H1 (cell line): ENCODE results near the gene BCAS3. TPM values are rescaled to one million over a fixed set of nuclear protein-coding genes. Genes with fewer than 3 reads are reported as not detected.

Source experiments
- CTCF ChIA-PET: fragments of 300-600 bp; sonication (Branson Sonifier 250); formaldehyde crosslinking; loops from one replicate; lab custom pipeline; 2021; ENCODE audit not compliant: partially characterized antibody; lab: Charles Lee
- POLR2A ChIA-PET: fragments of 300-600 bp; sonication (Branson Sonifier 250); formaldehyde crosslinking; loops from one replicate; lab custom pipeline; 2021; ENCODE audit warnings: inconsistent platforms; ENCODE audit not compliant: partially characterized antibody; lab: Charles Lee
- DNase-seq, 2 experiments: peaks; one replicate each; pipeline versions ENCODE4 v3.0.0 to v3.0.0-alpha.2; 2010 to 2022; ENCODE audit warnings: low spot score in 2 of 2, low read depth in 1 of 2, mixed read lengths in 1 of 2
- FAIRE-seq: peaks from 2 replicates; lab custom pipeline; 2011; peaks lifted over from hg19 to GRCh38; lab: Jason Lieb, UNC
- H2AFZ ChIP-seq: 2 replicates; pipeline ENCODE4 v1.8.1; 2012; ENCODE audit warnings: low read length, inconsistent platforms
- H2AK5ac ChIP-seq: 2 replicates; pipeline ENCODE4 v1.6.1; 2013; ENCODE audit warnings: low read depth, low read length
- H2BK120ac ChIP-seq: replicated peaks from 2 replicates; pipeline ENCODE3; 2013; ENCODE audit warnings: low read depth, low read length, inconsistent platforms
- H2BK12ac ChIP-seq: 2 replicates; pipeline ENCODE4 v1.6.1; 2013; ENCODE audit warnings: low read depth, low read length
- H2BK15ac ChIP-seq: 2 replicates; pipeline ENCODE4 v1.6.1; 2013; ENCODE audit warnings: low read length
- H2BK20ac ChIP-seq: 2 replicates; pipeline ENCODE4 v1.6.1; 2013; ENCODE audit warnings: low read length
- H2BK5ac ChIP-seq: 2 replicates; pipeline ENCODE4 v1.6.1; 2013; ENCODE audit warnings: low read depth, low read length
- H3K14ac ChIP-seq: 2 replicates; pipeline ENCODE4 v1.6.1; 2013; ENCODE audit warnings: inconsistent platforms; ENCODE audit not compliant: insufficient read length
- H3K18ac ChIP-seq: 2 replicates; pipeline ENCODE4 v1.6.1; 2013; ENCODE audit warnings: low read length; ENCODE audit errors: extremely low read depth
- H3K23ac ChIP-seq: 2 replicates; pipeline ENCODE4 v1.6.1; 2013; ENCODE audit warnings: inconsistent platforms; ENCODE audit not compliant: insufficient read length
- H3K23me2 ChIP-seq: 2 replicates; pipeline ENCODE4 v1.6.1; 2013; ENCODE audit warnings: low read depth, low read length
- H3K27ac ChIP-seq: 2 replicates; pipeline ENCODE4 v1.6.1; 2011; ENCODE audit warnings: low read depth, low read length, inconsistent platforms
- H3K27me3 ChIP-seq, 4 experiments: replicated peaks in 1 of 4; 1 replicate in 1 of 4; 2 replicates in 3 of 4; pipeline versions ENCODE4 v1.6.1 to v1.8.1; 2011 to 2013; ENCODE audit warnings: low read length in 3 of 4, mild to moderate bottlenecking in 3 of 4, inconsistent platforms in 2 of 4, mixed read lengths in 2 of 4, moderate library complexity in 1 of 4; ENCODE audit not compliant: control insufficient read depth in 3 of 4, insufficient read depth in 3 of 4; ENCODE audit errors: extremely low read depth in 1 of 4
- H3K36me3 ChIP-seq, 4 experiments: 2 replicates each; pipeline versions ENCODE4 v1.6.1 to v1.8.1; 2011 to 2013; ENCODE audit warnings: mild to moderate bottlenecking in 4 of 4, low read length in 3 of 4, moderate library complexity in 2 of 4, control low read depth in 1 of 4, inconsistent platforms in 1 of 4; ENCODE audit not compliant: insufficient read depth in 4 of 4, control insufficient read depth in 2 of 4
- H3K4ac ChIP-seq: replicated peaks from 2 replicates; pipeline ENCODE3; 2013; ENCODE audit warnings: low read length, low read depth, mixed read lengths, inconsistent platforms; ENCODE audit not compliant: insufficient read length
- H3K4me1 ChIP-seq, 4 experiments: replicated peaks in 1 of 4; 1 replicate in 1 of 4; 2 replicates in 3 of 4; pipeline versions ENCODE4 v1.6.1 to v1.8.1; 2011 to 2013; ENCODE audit warnings: low read length in 3 of 4, inconsistent platforms in 2 of 4, mixed read lengths in 1 of 4; ENCODE audit not compliant: insufficient read depth in 4 of 4, control insufficient read depth in 3 of 4
- H3K4me2 ChIP-seq, 2 experiments: 2 replicates each; pipeline versions ENCODE4 v1.6.1 to v1.8.1; 2011 to 2013; ENCODE audit warnings: low read depth in 2 of 2, low read length in 2 of 2, control low read depth in 1 of 2, inconsistent platforms in 1 of 2, mild to moderate bottlenecking in 1 of 2; ENCODE audit not compliant: insufficient read depth in 1 of 2
- H3K4me3 ChIP-seq, 4 experiments: fragments of 200-600, 300-600 bp in 1 of 4; sonication (generic), shearing (Covaris generic), sonication (Bioruptor Twin) in 1 of 4; 2 replicates each; pipeline versions ENCODE4 v1.5.1 to v1.8.1; 2011 to 2016; ENCODE audit warnings: low read length in 4 of 4, low read depth in 3 of 4, control low read depth in 2 of 4, inconsistent platforms in 2 of 4, mild to moderate bottlenecking in 2 of 4, mixed read lengths in 1 of 4, moderate library complexity in 1 of 4; ENCODE audit not compliant: insufficient read depth in 2 of 4; ENCODE audit errors: extremely low read depth in 1 of 4
- H3K56ac ChIP-seq: replicated peaks from 2 replicates; pipeline ENCODE3; 2013; ENCODE audit warnings: low read depth, mild to moderate bottlenecking, mixed read lengths, low read length, inconsistent platforms; ENCODE audit not compliant: insufficient read length
- H3K79me1 ChIP-seq: 2 replicates; pipeline ENCODE4 v1.6.1; 2013; ENCODE audit warnings: low read depth, low read length, control low read depth
- H3K79me2 ChIP-seq, 2 experiments: 2 replicates each; pipeline versions ENCODE4 v1.6.1 to v1.8.1; 2012 to 2013; ENCODE audit warnings: low read length in 2 of 2, mild to moderate bottlenecking in 2 of 2, inconsistent platforms in 1 of 2; ENCODE audit not compliant: insufficient read depth in 2 of 2, control insufficient read depth in 1 of 2
- H3K9ac ChIP-seq, 4 experiments: replicated peaks in 1 of 4; 1 replicate in 1 of 4; 2 replicates in 3 of 4; pipeline versions ENCODE4 v1.6.1 to v1.8.1; 2011 to 2013; ENCODE audit warnings: low read depth in 3 of 4, low read length in 3 of 4, control low read depth in 2 of 4, mild to moderate bottlenecking in 2 of 4, moderate library complexity in 2 of 4, inconsistent platforms in 1 of 4; ENCODE audit errors: extremely low read depth in 1 of 4
- H3K9me3 ChIP-seq, 2 experiments: 2 replicates each; pipeline versions ENCODE4 v1.6.1 to v1.8.1; 2012 to 2013; ENCODE audit warnings: mild to moderate bottlenecking in 2 of 2, moderate library complexity in 2 of 2, control low read depth in 1 of 2, inconsistent platforms in 1 of 2, low read depth in 1 of 2, low read length in 1 of 2, mixed read lengths in 1 of 2; ENCODE audit not compliant: insufficient read depth in 2 of 2
- H4K20me1 ChIP-seq, 2 experiments: replicated peaks in 1 of 2; 2 replicates each; pipeline versions ENCODE3 to v1.8.1; 2011 to 2013; ENCODE audit warnings: inconsistent platforms in 2 of 2, low read length in 2 of 2, mild to moderate bottlenecking in 1 of 2; ENCODE audit not compliant: insufficient read depth in 2 of 2, control insufficient read depth in 1 of 2
- H4K5ac ChIP-seq: 2 replicates; pipeline ENCODE4 v1.6.1; 2013; ENCODE audit warnings: low read length, low read depth, mixed read lengths, inconsistent platforms; ENCODE audit not compliant: insufficient read length
- H4K8ac ChIP-seq: 2 replicates; pipeline ENCODE4 v1.8.0; 2013; ENCODE audit warnings: mild to moderate bottlenecking, moderate library complexity, low read length, inconsistent platforms; ENCODE audit not compliant: insufficient read depth; ENCODE audit errors: extremely low read depth
- H4K91ac ChIP-seq: replicated peaks from 2 replicates; pipeline ENCODE3; 2013; ENCODE audit warnings: low read length, mixed read lengths, inconsistent platforms; ENCODE audit not compliant: insufficient read length
- KDM1A ChIP-seq: fragments of 200-600, 300-600 bp; sonication (generic); IDR thresholded peaks from 2 replicates; pipeline ENCODE4 v1.7.1; 2016; ENCODE audit warnings: mild to moderate bottlenecking, low read length, borderline replicate concordance
- TAF1 ChIP-seq: IDR thresholded peaks from 2 replicates; pipeline ENCODE4 v1.6.1; 2011; ENCODE audit warnings: mild to moderate bottlenecking, low read depth, low read length
- WGBS, 2 experiments: shearing (Covaris generic) in 1 of 2; methylation state at CpG; one replicate each; pipeline versions ENCODE4 v1.1.6 to v1.1.7; 2013 to 2015; ENCODE audit warnings: low lambda C conversion rate in 2 of 2, mixed read lengths in 2 of 2, inconsistent platforms in 1 of 2, low coverage in 1 of 2, missing lambda C conversion rate in 1 of 2; ENCODE audit not compliant: insufficient replicate concordance in 2 of 2, insufficient coverage in 1 of 2, insufficient read length in 1 of 2; ENCODE audit errors: extremely low coverage in 1 of 2, missing lambda C conversion rate in 1 of 2; 5-methylcytosine and 5-hydroxymethylcytosine counted together
- polyA plus RNA-seq, 7 experiments: library from polyadenylated mRNA; depleted of rRNA in 3 of 7; stranded (reverse) in 5 of 7; unstranded in 2 of 7; fragments of >200 nt in 5 of 7; fragments of 200-250 nt in 2 of 7; gene quantifications; 1 replicate in 5 of 7; 2 replicates in 1 of 7; 4 replicates in 1 of 7; pipeline versions ENCODE4 v1.2.1 to v1.2.3, GENCODE V29; 2011 to 2013; ENCODE audit warnings: missing spikeins in 2 of 7, mixed read lengths in 2 of 7
- total RNA-seq: library from RNA; stranded (reverse); fragmentation: NEBNext Ultra II Directional; extraction: Animal tissue kit (Norgen Biotek cat#: 25700); gene quantifications from 2 replicates; pipeline ENCODE4 v1.2.1, GENCODE V29; 2021

Gene BCAS3
- total and polyA plus RNA-seq, 2 of the 8 experiments (the other 6 are each of a cell fraction or from before 2014, with no cell fraction given) = 9.9 to 13.3 TPM

- FAIRE-seq = no peak
- WGBS, 2 experiments = 92% methylated on average over 8 of the region's 8 CpGs; no CpG with 5 or more reads in 1 of the 2 experiments
- CTCF ChIA-PET = interaction anchor here (0.9 to 1.2 kb wide), 4 partner anchors 69 to 313 kb away, joined by 3 to 4 read pairs (median 3); no protein-coding TSS in a partner anchor
These were observed 636.9 kb downstream of the BCAS3 start for GRCh38 chr17:61314368-61315078.

More at GRCh38 chr17:61314368-61315078, 636.9 kb downstream of the BCAS3 start:
- Histone ChIP-seq H3K9me3 (no peaks in the 10 kb centered on the region), H3K18ac (no peak overlapping the region), H4K5ac (no peak overlapping the region), H3K9ac (no peak overlapping the region), H2AK5ac (no peak overlapping the region), H4K91ac (no peak overlapping the region)
- TF ChIP-seq KDM1A = no peak
- TF ChIP-seq TAF1 = no peak
- TF ChIP-seq, all 59 proteins: peak for 0
- Histone ChIP-seq H3K27me3 (no peaks in the 10 kb centered on the region), H2BK20ac (no peak overlapping the region), H4K8ac (no peak overlapping the region), H3K36me3 (no peaks in the 10 kb centered on the region; a peak in 1 of 8 replicates), H3K4me2 (no peak overlapping the region), H2BK120ac (no peak overlapping the region), H3K79me2 (no peaks in the 10 kb centered on the region), H3K23me2 (no peaks in the 10 kb centered on the region), H2AFZ (no peak overlapping the region), H3K79me1 (no peaks in the 10 kb centered on the region), H3K56ac (no peak overlapping the region), H3K27ac (no peak overlapping the region), H2BK15ac (no peak overlapping the region), H3K23ac (no peak overlapping the region), H2BK12ac (no peak overlapping the region), H4K20me1 (no peaks in the 10 kb centered on the region), H3K4me3 (no peak overlapping the region), H3K4me1 (no peaks in the 10 kb centered on the region; a peak in 1 of 7 replicates), H2BK5ac (no peak overlapping the region), H3K4ac (no peak overlapping the region), H3K14ac (no peak overlapping the region)
- POLR2A ChIA-PET = no interaction called here
- no peak for DNase-seq
